GM18502 (cell line): ENCODE measurements around the gene ZDHHC20.

Experiments used
- ATAC-seq: cut with Tn5 transposase; IDR thresholded peaks from one replicate; pipeline ENCODE4 v1.9.1; 2021; ENCODE audit warnings: mild to moderate bottlenecking; ENCODE audit not compliant: unreplicated experiment, poor library complexity

ZDHHC20 gene

GRCh38 chr13:21330126-21330861, 128.8 kb downstream of the ZDHHC20 start:
- ATAC-seq: peak; percentile 79

GRCh38 chr13:21328836-21329477, 130.1 kb downstream of the ZDHHC20 start:
- ATAC-seq: no peak

GRCh38 chr13:21328201-21328600, 130.9 kb downstream of the ZDHHC20 start:
- ATAC-seq: no peak

GRCh38 chr13:21326155-21327031, 132.7 kb downstream of the ZDHHC20 start:
- peak; percentile 29 for ATAC-seq

GRCh38 chr13:21324803-21325202, 134.3 kb downstream of the ZDHHC20 start:
- peak; percentile 41 for ATAC-seq

GRCh38 chr13:21322988-21323387, 136.1 kb downstream of the ZDHHC20 start:
- ATAC-seq: no peak
